Activated T-helper 1 cell treated with anti-CD3 and anti-CD28 coated beads, Interleukin-2, amount 50 U/mL, for 16 hours (primary cell): ENCODE results near the gene JAM2.
"Not testable (repeated sequence)": the region's sequence is repeated elsewhere in the genome, so short reads cannot be mapped to it uniquely, and the experiment has no call there.

Experiments used
- DNase-seq, 2 donors: peaks; one replicate each; pipeline ENCODE4 v3.0.0-alpha.2; 2020; ENCODE audit warnings: low read depth in 1 of 2, low spot score in 1 of 2

JAM2 gene

GRCh38 chr21:25646474-25646873 is 7.4 kb downstream of the JAM2 start:
- DNase-seq = no peak

GRCh38 chr21:25647647-25648046 is 8.6 kb downstream of the JAM2 start:
- DNase-seq = no peak

GRCh38 chr21:25649146-25649545 is 10.1 kb downstream of the JAM2 start:
- no peak for DNase-seq

GRCh38 chr21:25656412-25656811 is 17.4 kb downstream of the JAM2 start:
- no peak for DNase-seq

GRCh38 chr21:25657140-25657539 is 18.1 kb downstream of the JAM2 start:
- DNase-seq = no peak

GRCh38 chr21:25658427-25659035 is 19.5 kb downstream of the JAM2 start:
- DNase-seq = no peak

- DNase-seq = no peak
Observed at GRCh38 chr21:25660233-25660632, 21.2 kb downstream of the JAM2 start.

GRCh38 chr21:25664491-25664931 is 25.5 kb downstream of the JAM2 start:
- DNase-seq = no peak

GRCh38 chr21:25670726-25671125 is 31.7 kb downstream of the JAM2 start:
- DNase-seq = no peak

- no peak for DNase-seq
Observed at GRCh38 chr21:25676451-25676850, 37.4 kb downstream of the JAM2 start.

GRCh38 chr21:25682382-25682781 is 43.3 kb downstream of the JAM2 start:
- no peak for DNase-seq

GRCh38 chr21:25687787-25688186 is 48.7 kb downstream of the JAM2 start:
- no peak for DNase-seq

- no peak for DNase-seq
Observed at GRCh38 chr21:25688275-25689155, 49.5 kb downstream of the JAM2 start.

GRCh38 chr21:25689226-25689625 is 50.2 kb downstream of the JAM2 start:
- no peak for DNase-seq

GRCh38 chr21:25691976-25692375 is 52.9 kb downstream of the JAM2 start:
- no peak for DNase-seq

GRCh38 chr21:25695461-25695860 is 56.4 kb downstream of the JAM2 start:
- not testable (repeated sequence) for DNase-seq

GRCh38 chr21:25700741-25701140 is 61.7 kb downstream of the JAM2 start:
- no peak for DNase-seq

GRCh38 chr21:25701529-25701928 is 62.5 kb downstream of the JAM2 start:
- DNase-seq = no peak

GRCh38 chr21:25708467-25709065 is 69.5 kb downstream of the JAM2 start:
- peak; percentile 8 to 21 for DNase-seq

- DNase-seq = no peak
Observed at GRCh38 chr21:25709684-25710265, 70.7 kb downstream of the JAM2 start.

- DNase-seq = no peak
Observed at GRCh38 chr21:25710550-25710949, 71.5 kb downstream of the JAM2 start.

- not testable (repeated sequence) for DNase-seq
Observed at GRCh38 chr21:25714066-25714465, 75.0 kb downstream of the JAM2 start.
